Measurements from ENCODE around the gene MNAT1. TPM values are rescaled to one million over a fixed set of nuclear protein-coding genes. Genes with fewer than 3 reads are reported as not detected.
A peak's percentile ranks its signal among the peaks of the same experiment; 100 is the strongest.

MNAT1 gene
- polyA plus RNA-seq, 2 of the 4 experiments (the other 2 are of a cell fraction), result 42.7 to 78.1 TPM

DNA sequence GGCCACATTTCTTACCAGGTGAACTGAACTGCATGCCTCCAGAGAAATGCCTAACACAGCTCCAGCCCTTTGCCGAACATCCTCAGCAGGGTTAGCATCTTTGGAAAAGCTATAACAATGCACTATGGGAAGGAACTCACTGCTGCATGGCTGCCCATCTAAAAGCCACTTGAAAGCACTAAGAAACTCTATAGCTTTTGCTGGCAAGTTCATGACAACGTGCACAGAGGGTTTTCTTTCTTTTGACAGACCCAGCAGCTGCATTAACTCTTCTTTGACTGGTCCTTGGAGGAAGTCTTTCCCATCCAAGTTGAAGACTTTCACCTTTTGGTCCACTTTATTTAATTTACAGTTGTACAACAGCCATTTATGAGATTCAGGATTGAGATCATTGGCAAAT lies 241.0 kb downstream of the MNAT1 start (continued):
- no peak for TF ChIP-seq HOXB5 (CRISPR knock-in tag; IDR thresholded peaks at IDR 0.05)

DNA sequence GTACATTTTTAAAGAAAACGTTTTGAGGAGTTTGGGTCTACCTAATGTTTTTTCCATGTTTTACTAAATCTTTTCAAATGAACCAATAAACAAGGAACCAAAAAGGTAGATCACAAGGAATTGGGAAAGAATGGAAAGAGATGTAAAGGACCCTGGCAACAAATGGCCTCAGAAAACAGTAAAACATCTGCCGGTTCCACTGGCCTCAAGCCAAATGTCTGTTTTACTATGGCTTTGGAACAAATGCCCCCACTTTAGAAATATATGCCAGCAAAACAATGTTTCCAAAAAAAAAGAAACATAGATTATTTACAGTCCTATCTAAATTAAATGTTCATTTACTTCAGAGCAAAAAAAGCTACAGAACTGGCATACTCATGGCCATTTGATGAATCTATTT lies 243.3 kb downstream of the MNAT1 start:
- no peak for TF ChIP-seq ESRRA (IDR thresholded peaks at IDR 0.05; ENCODE audit: borderline replicate concordance, low read length)
- DNase-seq (ENCODE audit: low read depth in 1 of 2, low spot score in 1 of 2), result no peak
- FAIRE-seq, result no peak
- CTCF ChIA-PET, result interaction anchor here (1.2 kb wide), 1 partner anchor 10 kb away, joined by 4 read pairs; no protein-coding TSS in a partner anchor
- no peak for ATAC-seq
- H3K4me1 ChIP-seq, result peaks cover 30% of the 10 kb centered on the region
- WGBS (ENCODE audit: missing lambda C conversion rate), result 62% methylated on average over 2 of the region's 2 CpGs
- peak overlapping the region; percentile 93 for H3K4me2 ChIP-seq
- H3K4me3 ChIP-seq, result no peak overlapping the region
- H3K27ac ChIP-seq, result no peak overlapping the region
- POLR2A ChIA-PET, result no interaction called here
- no peaks in the 10 kb centered on the region for H3K9me3 ChIP-seq

GRCh38 chr14:60980811-60981632 lies 246.5 kb downstream of the MNAT1 start, which contains the start of the genes SLC38A6 and TRMT5:
SLC38A6 (plus strand) TSS chr14:60981245; CDS start chr14:60981278, 33 bp downstream.
TRMT5 (minus strand) TSS chr14:60981079; CDS start chr14:60980973, 106 bp downstream.
- H3K9me3 ChIP-seq, result no peaks in the 10 kb centered on the region
- peak within 1 kb of the TSS; percentile 70 for H3K4me3 ChIP-seq
- peak within 1 kb of the TSS; percentile 93 for H3K4me2 ChIP-seq
- ATAC-seq, result peak; percentile 98
- ChIA-PET POLR2A (interaction anchor here (1.0 to 1.8 kb wide), 9 partner anchors 9 to 331 kb away, joined by 3 to 12 read pairs (median 4); partner anchors contain the start of gene SIX1), CTCF (interaction anchor here (0.5 to 2.8 kb wide), 11 partner anchors 11 to 581 kb away, joined by 3 to 17 read pairs (median 4); no protein-coding TSS in a partner anchor)
- peak; percentile 87 to 96 for DNase-seq (ENCODE audit: low read depth in 1 of 2, low spot score in 1 of 2)
- H3K27ac ChIP-seq, result peak within 1 kb of the TSS; percentile 80 to 95
- no peak for FAIRE-seq
- H3K4me1 ChIP-seq, result peaks cover 42% of the 10 kb centered on the region
- 2% methylated on average over 32 of the region's 59 CpGs for WGBS (ENCODE audit: missing lambda C conversion rate)
- TF ChIP-seq KDM5A (IDR thresholded peaks at IDR 0.05) (peak; percentile 30; the same call in 1 of the 2 replicates), RFX5 (IDR thresholded peaks at IDR 0.05) (no peak), JUN (IDR thresholded peaks at IDR 0.05) (peak; percentile 77 to 83; a peak in 4 of 5 replicates), RAD21 (conservative IDR thresholded peaks at IDR 0.05 in 1 of 2, IDR thresholded peaks at IDR 0.05 in 1 of 2) (peak in 1 of 2 experiments; percentile 17; a peak in 1 of 5 replicates), SREBF2 (IDR thresholded peaks at IDR 0.05) (no peak), MAFK (IDR thresholded peaks at IDR 0.05; ENCODE audit: partially characterized antibody) (no peak), ZFP36 (IDR thresholded peaks at IDR 0.05; ENCODE audit: borderline replicate concordance, partially characterized antibody) (no peak), FOSB (CRISPR knock-in tag; IDR thresholded peaks at IDR 0.05) (no peak), MYC (IDR thresholded peaks at IDR 0.05; ENCODE audit: borderline replicate concordance, low read length) (peak; percentile 96), HOXB13 (CRISPR knock-in tag; IDR thresholded peaks at IDR 0.05; ENCODE audit: low read depth) (no peak), NR3C1 (IDR thresholded peaks at IDR 0.05) (no peak), BHLHE40 (IDR thresholded peaks at IDR 0.05; ENCODE audit: low read depth, low read length) (no peak), POLR2A (IDR thresholded peaks at IDR 0.05; ENCODE audit: low read length) (peak; percentile 62), ZSCAN20 (CRISPR knock-in tag; IDR thresholded peaks at IDR 0.05) (no peak), EHMT2 (IDR thresholded peaks at IDR 0.05; ENCODE audit: low read depth) (no peak), CEBPB (IDR thresholded peaks at IDR 0.05) (no peak), HDAC2 (IDR thresholded peaks at IDR 0.05) (no peak), PHF8 (IDR thresholded peaks at IDR 0.05; ENCODE audit: borderline replicate concordance, low read depth) (peak; percentile 68; the same call in 1 of the 2 replicates), HEYL (CRISPR knock-in tag; IDR thresholded peaks at IDR 0.05) (no peak), TFCP2L1 (CRISPR knock-in tag; IDR thresholded peaks at IDR 0.05) (no peak)
- TF ChIP-seq, protein P1, sequence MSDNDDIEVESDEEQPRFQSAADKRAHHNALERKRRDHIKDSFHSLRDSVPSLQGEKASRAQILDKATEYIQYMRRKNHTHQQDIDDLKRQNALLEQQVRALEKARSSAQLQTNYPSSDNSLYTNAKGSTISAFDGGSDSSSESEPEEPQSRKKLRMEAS (IDR thresholded peaks at IDR 0.05), result peak; percentile 95
- TF ChIP-seq, protein P2, sequence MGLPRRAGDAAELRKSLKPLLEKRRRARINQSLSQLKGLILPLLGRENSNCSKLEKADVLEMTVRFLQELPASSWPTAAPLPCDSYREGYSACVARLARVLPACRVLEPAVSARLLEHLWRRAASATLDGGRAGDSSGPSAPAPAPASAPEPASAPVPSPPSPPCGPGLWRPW (IDR thresholded peaks at IDR 0.05), result no peak
- TF ChIP-seq, protein P3, sequence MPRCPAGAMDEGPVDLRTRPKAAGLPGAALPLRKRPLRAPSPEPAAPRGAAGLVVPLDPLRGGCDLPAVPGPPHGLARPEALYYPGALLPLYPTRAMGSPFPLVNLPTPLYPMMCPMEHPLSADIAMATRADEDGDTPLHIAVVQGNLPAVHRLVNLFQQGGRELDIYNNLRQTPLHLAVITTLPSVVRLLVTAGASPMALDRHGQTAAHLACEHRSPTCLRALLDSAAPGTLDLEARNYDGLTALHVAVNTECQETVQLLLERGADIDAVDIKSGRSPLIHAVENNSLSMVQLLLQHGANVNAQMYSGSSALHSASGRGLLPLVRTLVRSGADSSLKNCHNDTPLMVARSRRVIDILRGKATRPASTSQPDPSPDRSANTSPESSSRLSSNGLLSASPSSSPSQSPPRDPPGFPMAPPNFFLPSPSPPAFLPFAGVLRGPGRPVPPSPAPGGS (IDR thresholded peaks at IDR 0.05), result peak; percentile 74; the same call in 2 of the 3 replicates
- TF ChIP-seq, protein P4, sequence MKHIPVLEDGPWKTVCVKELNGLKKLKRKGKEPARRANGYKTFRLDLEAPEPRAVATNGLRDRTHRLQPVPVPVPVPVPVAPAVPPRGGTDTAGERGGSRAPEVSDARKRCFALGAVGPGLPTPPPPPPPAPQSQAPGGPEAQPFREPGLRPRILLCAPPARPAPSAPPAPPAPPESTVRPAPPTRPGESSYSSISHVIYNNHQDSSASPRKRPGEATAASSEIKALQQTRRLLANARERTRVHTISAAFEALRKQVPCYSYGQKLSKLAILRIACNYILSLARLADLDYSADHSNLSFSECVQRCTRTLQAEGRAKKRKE (CRISPR knock-in tag; IDR thresholded peaks at IDR 0.05; ENCODE audit: low read depth), result no peak
- TF ChIP-seq, protein P5, sequence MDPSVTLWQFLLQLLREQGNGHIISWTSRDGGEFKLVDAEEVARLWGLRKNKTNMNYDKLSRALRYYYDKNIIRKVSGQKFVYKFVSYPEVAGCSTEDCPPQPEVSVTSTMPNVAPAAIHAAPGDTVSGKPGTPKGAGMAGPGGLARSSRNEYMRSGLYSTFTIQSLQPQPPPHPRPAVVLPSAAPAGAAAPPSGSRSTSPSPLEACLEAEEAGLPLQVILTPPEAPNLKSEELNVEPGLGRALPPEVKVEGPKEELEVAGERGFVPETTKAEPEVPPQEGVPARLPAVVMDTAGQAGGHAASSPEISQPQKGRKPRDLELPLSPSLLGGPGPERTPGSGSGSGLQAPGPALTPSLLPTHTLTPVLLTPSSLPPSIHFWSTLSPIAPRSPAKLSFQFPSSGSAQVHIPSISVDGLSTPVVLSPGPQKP (IDR thresholded peaks at IDR 0.05; ENCODE audit: low read depth, low read length), result no peak
- TF ChIP-seq, protein P6, sequence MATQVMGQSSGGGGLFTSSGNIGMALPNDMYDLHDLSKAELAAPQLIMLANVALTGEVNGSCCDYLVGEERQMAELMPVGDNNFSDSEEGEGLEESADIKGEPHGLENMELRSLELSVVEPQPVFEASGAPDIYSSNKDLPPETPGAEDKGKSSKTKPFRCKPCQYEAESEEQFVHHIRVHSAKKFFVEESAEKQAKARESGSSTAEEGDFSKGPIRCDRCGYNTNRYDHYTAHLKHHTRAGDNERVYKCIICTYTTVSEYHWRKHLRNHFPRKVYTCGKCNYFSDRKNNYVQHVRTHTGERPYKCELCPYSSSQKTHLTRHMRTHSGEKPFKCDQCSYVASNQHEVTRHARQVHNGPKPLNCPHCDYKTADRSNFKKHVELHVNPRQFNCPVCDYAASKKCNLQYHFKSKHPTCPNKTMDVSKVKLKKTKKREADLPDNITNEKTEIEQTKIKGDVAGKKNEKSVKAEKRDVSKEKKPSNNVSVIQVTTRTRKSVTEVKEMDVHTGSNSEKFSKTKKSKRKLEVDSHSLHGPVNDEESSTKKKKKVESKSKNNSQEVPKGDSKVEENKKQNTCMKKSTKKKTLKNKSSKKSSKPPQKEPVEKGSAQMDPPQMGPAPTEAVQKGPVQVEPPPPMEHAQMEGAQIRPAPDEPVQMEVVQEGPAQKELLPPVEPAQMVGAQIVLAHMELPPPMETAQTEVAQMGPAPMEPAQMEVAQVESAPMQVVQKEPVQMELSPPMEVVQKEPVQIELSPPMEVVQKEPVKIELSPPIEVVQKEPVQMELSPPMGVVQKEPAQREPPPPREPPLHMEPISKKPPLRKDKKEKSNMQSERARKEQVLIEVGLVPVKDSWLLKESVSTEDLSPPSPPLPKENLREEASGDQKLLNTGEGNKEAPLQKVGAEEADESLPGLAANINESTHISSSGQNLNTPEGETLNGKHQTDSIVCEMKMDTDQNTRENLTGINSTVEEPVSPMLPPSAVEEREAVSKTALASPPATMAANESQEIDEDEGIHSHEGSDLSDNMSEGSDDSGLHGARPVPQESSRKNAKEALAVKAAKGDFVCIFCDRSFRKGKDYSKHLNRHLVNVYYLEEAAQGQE (IDR thresholded peaks at IDR 0.05), result no peak

Data from A549 (cell line).